ENCODE measurements around the gene TRPM3.
"Not testable (repeated sequence)": the region's sequence is repeated elsewhere in the genome, so short reads cannot be mapped to it uniquely, and the experiment has no call there.

The TRPM3 gene

DNA sequence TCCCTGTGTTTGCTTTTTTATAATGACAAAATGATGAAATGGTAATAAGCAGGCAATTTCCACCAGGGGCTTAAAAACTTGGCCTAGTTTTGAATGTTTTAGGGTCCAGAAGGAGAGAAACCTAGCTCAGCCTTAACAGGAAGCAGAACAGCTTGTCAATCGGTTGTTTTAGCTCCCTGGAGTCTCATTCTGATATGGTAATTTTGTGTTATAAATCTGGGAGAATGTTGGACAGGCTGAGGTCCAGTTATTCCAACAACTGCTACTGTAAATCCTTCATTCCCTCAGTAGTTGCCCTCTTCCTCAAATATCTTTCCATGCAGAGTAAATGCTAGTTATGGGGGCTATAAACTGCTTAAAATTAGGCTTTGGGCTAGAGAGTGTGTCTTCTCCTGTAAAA lies 397.4 kb downstream of the TRPM3 start:
- not testable (repeated sequence) for DNase-seq

DNA sequence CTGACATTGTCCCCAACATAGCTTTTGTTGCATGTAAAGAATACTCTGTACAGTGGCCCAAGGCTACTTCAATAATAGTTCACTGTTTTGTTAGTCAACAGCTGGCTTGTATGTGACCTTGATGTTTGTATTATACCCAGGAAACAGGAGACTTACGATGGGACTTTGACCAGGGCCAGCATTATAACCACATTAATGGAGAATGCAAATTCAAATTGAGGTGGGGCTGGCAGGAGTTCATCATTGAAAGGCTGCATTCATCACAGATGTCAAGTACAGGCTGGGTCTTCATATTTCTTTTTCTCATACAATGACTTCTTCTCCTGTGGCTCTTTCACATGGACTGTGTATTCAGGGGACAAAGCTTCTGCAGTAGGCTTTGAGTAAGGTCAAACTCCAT lies 414.6 kb downstream of the TRPM3 start:
- DNase-seq: not testable (repeated sequence)

DNA sequence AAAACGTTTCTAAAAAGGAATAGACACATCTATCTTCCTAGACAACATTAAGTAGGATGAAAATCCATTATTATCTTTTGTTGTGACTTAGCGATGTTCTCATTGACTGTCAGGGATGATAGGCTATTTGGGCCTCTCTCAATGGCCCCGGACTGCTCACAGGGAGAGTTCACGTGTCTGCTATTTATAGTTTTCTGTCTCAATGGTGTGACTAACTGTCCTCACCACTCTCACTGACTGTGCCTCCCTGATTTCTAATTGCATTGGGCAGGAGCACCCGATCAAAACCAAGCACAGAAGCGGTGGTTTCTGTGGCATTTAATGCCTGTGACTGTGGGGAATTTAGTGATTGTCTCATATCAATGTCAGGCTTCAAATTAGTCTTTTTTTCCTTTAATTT lies 420.3 kb downstream of the TRPM3 start:
- DNase-seq: no peak

DNA sequence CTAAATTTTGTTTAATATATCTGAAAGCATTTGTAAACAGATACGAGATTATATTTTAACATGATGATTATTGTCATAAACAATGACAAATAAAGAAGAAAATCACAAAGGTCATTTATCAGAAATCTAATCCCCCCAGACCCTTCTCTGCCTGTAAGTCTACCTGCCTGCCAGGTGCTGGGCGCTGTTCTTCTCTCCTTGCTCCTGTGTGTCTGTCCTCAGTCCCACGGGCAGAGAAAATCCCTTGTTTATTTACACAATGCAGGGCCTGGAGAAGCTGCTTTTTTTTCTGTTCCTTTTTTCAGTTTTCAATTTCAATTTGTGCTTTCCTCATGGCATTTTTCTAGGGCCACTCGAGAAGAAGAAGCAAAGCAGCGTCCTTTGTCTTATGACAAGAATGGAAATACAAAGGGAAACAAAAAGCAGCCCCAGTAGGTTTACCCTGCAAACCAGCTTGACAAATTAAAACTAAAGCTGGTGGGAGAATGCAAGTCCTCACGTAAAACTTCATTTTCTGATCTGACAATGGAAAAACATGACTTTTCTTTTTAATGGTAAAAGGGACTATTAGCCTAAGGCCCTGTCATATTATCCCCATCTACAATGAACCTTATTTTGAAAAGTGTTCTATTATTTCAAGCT lies 424.6 kb downstream of the TRPM3 start:
- no peak for DNase-seq

DNA sequence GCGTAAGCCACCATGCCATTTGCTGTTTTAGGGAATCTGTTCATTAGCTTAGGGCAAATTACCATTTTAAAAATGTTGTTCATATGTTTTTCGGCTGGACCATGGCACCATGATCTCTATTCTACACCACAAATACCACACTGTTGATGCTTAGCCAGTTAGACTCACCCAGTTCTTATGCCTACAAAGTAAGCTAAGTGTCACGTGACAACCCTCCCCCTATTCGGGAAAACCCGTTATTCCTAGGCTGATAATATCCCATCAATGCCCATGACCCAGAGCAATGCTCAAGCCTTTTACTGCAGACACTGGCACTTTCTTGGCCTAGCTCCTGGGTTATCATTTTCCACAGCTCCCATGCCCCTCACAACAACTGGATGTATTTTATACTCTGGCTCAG lies 426.7 kb downstream of the TRPM3 start:
- no peak for DNase-seq

DNA sequence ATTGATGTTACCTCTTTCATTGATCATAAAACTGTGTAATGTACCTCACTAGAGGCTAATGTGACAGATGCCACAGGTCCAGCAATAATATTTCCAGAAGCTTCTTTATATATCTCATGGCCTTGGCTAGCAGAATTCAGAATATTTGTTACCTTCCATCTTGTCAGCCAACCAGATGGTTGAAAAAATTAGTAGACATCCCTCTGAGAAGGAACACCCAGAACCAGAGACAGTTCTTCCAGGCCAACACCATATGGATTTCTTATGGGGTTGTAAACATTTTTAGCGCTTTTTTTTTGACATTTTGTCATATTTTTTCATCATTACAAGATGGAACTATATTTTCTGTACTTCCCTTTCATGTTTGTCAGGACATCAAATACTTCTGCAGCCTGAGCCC lies 428.2 kb downstream of the TRPM3 start:
- no peak for DNase-seq

DNA sequence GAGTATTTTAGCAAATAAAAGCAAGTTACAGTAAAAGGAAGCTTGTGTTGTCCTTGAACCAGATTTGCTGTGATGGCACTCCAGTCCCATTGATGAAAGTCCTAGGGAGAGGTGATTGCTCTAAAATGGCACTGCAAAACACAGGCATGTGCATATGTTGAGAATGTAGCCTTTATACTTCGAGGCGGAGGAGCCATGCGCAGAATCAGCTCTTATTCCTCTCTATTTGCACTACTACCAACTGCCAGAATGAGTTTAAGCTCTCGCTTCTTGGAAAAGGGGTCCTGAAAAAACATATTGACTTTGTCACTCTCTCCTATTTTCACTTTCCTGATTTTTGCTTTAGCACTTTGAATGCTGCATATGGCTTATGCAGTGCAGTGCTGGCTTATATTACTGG lies 429.0 kb downstream of the TRPM3 start:
- no peak for DNase-seq

DNA sequence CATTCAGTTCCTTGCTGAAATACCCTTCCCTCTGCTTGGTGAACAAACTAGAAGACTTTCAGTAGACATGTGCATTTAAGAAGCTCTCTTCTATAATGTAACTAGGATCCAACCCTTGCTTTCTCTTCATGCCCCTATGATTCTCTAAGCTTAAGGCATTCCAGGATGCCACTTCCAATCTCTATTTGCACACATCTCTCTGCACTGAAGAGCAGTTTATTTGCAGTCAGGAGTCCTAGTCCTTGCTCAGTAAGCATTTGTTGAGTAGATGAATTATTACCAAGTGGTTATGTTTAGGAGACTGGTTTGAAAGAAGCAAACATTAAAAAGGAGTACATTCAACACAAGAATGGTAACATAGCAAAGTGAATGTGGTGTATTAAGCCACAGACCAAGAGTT lies 432.7 kb downstream of the TRPM3 start:
- no peak for DNase-seq

DNA sequence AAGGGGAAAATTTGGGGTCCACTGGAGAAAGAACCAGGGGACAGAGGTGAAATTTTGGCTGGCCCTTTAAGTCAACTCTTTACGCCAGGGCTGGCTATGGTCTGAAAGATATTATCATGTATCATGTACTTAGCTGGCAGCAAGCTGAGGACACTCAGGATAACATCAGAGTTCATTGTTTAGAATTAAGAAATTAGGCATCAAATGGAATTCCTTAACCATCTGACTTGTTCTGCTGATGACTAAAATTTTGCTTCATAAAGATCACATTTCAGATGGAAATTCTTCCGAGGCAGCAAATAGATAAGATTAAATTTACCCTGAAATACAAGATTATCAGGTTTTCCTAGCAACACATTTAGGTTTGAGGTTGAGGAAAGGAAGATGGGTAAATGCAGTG lies 437.6 kb downstream of the TRPM3 start:
- no peak for DNase-seq

DNA sequence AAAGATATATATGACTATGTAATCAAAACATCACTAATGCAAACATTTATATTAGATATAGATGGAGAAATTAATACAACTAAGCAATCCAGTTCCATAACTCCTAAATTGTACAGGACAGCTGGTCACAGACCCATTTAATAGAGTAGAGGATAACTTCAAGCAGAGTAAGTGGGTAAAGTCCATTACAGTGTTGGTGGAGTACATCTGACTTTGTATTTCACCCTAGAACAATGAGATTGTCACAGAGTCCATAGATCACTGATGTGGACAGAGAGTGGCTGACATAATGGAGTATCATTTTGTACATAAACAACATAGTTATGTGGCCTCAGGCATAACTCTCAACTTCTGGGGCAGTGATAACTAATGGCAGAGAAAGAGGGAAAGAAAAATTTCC lies 439.1 kb downstream of the TRPM3 start:
- DNase-seq: no peak

DNA sequence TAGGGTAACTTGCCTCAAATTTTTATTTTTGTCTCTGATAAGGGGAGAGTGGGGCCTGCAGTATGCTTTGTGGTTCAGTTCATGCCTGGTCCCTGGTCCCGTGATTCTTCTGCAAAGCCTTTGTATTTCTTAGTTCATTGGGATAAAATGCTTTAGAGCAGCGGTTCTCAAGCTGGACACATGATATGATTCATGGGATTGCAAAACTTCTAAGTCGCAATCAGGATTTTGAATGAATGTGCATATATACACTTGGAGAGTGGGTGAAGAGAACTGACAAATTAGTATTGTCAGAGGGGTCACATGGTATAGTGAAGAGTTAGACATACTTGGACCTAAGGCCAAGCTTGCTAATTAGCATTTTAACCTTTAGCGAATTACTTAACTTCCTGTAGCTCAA lies 441.6 kb downstream of the TRPM3 start:
- no peak for DNase-seq

DNA sequence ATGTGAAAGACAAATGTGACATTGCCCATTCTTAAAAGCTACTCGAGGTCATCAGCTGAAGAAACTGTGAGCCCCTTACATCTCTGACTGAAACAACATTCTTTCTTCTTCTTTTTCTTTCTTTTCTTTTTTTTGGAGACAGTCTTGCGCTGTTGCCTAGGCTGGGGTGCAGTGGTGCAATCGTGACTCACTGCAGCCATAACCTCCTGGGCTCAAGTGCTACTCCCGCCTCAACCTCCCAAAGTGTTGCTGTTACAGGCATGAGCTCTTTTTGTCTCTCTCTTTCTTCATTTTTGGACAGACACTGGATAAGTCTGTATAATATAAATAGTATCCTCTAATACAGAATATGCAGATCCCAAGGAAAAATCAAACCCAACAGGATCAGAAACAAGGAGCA lies 443.3 kb downstream of the TRPM3 start:
- no peak for DNase-seq

DNA sequence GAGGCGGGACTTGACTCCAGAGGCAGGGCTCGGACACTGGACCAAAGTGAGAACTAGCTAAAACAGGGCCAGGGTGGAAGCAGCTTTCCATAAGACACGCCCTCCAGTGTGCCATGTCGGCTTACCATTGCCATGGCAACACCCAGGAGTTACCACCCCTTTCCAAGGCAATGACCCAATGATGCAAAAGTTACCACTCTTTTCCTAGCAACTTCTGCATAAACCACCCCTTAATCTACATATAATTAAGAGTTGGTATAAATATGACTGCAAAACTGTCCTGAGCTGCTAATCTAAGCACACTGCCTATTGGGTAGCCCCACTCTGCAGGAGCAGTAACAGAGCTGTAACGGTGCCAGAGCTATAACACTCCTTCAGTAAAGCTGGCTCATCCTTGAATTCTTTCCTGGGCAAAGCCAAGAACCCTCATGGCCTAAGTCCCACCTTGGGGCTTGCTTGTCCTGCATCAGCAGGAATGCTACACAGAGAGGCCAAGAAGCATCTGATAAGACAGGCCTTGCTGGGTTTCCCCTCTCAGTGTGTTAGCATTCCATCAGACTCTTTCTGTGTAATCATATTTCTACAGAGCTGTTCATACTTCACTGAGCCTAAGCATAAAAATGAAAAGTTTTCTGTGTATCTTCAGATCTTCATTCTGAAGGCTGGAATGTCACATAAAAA lies 444.2 kb downstream of the TRPM3 start:
- DNase-seq: no peak

DNA sequence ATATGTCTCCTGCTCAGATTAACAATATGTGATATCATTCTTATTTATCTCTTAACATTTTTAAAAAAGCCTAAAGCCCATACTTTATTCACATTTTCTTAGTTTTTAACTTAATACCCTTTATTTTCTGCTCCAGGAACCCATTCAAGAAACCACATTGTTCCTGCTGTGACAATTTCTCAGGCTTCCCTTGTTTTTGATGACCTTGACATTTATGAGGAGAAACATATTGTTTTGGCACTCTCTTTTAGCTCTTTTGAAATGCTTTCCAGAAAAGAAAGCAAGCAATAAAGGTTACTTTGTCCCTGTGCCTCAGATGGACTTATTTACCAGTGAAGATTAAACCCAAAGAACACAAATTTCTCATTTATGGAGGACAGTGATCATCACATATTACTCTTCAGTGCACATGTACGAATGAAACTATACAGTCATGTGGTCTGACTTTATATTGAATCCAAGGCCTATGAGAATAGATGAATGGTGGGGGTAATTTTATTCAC lies 445.5 kb downstream of the TRPM3 start:
- DNase-seq: no peak

DNA sequence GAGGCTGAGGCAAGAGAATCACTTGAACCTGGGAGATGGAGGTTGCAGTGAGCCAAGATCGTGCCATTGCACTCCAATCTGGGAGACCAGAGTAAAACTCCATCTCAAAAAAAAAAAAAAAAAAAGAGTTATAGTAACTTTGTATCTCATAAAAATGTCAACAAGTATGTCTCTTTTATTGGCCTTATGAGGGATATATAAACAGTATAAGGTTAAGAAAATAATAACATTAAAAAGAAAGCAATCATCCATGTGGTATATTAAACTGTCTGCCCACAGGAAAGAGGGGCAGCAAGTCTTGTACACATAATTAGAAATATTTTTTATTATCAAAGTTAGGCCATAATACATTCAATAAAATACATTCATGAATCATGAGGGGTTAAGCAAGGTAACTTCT lies 447.6 kb downstream of the TRPM3 start:
- DNase-seq: no peak

DNA sequence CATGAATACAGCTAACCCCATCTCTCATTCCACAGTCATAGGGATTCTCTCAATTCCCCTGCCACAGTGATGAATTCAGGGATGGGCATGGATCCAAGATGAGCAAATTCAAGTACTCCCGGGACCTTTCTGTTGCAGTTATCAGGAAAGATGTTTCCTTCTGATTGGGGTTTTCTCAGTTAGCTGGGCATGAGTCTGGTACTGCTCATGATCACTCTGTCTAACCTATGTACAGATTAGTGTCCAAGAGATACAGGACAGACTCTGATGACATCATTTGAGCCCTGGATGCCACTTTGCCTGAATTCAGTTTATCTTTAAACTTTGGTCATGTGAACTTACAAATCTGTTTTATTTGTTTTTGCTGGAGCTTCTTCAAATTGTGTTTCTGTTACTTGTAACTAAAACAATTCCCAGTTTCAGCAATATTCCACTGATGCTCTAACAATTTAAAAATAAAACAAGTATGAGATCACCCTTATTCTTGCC lies 449.2 kb downstream of the TRPM3 start:
- no peak for DNase-seq

DNA sequence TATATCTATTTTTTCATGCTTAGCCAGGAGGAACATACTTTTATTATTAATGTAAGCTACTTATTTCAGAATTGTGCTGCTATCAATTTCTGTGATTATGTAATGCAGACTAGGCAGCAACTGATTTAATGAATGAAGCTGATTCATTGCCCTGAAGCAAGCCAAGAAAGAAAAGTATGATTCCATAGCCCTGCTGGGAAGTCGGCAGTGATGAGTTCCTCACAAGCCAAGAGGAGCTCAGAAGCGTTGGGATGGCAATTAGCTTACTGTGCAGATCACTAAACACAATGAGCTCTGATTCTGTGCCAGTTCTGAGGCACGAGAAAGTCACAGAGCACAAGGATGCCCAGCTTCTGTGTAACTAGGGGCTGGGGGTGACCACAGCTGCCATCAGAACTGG lies 452.7 kb downstream of the TRPM3 start:
- no peak for DNase-seq

DNA sequence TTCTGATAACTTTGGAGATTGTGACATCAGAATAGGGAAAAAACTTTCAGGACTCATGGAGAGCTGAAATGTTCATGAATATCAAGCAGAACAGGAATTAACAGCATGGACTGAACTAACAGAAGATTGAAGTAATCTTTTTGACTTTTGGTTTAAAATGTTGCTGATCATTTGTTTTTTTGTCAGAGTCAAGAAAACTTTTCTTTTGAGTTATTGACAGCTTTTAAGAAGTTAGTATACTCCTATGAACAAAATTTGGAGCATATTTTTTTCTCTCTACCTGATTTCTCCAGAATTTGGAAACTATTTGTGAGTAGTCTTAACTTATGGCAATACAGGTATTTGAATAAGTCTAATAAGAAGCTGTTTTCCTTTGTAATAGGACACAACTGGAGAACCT lies 462.7 kb downstream of the TRPM3 start:
- DNase-seq: no peak

DNA sequence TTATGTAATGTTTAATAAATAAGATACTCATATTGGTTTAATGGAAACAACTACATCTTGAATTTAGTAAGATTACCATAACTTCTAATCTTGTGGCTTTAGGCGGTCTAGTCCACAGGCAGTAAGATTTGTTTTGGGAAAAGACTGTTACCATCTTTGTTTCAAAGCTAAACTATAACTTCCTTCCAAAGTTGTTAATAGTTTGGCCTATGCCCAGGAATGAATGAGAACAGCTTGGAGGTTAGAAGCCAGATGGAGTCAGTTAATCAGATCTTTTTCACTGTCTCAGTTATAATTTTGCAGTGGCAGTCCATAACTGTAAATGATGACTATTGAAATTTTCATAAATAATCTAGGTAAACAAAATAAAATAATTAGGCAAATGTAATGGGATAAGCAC lies 465.1 kb downstream of the TRPM3 start:
- DNase-seq: no peak

DNA sequence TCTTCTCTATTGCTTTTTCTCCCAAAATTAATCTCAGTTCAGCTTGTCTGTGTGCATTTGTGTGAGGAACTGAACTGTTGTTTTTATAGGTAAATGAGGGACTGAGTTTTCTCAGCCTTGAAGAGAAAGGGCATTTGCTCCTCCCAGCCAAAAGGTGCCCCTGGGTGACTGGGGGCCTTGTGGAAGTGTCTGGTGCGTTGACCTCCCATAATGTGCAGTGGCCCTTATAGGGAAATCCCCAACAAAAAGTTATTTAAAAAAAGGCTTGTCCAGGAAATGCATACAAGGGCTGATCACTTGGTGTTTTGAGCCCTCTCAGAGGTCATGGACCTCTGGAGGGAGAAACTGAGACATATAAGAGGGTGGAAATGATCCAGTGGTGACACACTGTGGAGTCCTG lies 467.3 kb downstream of the TRPM3 start:
- no peak for DNase-seq

DNA sequence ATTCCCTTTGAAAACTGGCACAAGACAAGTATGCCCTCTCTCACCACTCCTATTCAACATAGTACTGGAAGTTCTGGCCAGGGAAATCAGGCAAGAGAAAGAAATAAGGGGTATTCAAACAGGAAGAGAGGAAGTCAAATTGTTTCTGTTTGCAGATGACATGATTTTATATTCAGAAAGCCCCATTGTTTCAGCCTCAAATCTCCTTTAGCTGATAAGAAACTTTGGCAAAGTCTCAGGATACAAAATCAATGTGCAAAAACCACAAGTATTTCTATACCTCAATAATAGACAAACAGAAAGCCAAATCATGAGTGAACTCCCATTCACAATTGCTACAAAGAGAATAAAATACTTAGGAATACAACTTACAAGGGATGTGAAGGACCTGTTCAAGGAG lies 476.8 kb downstream of the TRPM3 start:
- DNase-seq: not testable (repeated sequence)

DNA sequence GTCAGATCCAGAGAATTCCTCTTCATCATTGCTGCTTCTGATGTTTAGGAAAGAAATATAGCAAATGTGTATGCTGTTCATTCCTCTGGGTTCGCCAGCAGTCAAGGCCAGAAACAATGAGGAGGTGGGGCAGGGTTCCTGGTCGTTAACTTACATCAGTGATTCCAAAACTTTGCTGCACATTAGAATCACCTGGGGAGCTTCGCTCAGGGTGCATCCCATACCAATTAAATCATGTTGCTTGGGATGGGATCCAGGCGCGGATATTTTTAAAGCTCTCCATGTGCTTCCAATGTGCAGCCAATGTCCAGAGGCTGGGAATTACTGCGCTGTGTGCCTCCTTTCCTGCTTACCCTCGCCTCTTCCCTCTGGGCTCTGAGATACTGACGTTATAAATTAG lies 479.1 kb downstream of the TRPM3 start:
- DNase-seq: no peak

DNA sequence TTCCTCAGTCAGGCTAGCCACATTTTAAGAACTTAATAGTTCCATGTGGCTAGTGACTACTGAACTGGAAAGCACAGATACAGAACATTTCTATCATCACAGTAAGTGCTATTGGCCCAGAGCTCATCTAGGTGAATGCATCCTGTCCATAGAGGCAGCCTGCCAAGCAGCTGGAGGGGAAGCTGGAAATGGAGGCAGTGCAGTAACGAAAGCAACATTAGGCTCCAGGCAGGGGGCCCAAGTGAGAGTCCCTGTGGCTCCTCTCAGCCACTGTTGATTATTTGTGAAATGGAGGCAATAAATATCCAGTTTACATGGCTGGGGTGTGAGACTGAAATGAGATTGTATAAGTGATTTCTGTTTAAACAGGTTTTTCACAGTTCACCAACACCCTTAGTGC lies 479.8 kb downstream of the TRPM3 start:
- no peak for DNase-seq

DNA sequence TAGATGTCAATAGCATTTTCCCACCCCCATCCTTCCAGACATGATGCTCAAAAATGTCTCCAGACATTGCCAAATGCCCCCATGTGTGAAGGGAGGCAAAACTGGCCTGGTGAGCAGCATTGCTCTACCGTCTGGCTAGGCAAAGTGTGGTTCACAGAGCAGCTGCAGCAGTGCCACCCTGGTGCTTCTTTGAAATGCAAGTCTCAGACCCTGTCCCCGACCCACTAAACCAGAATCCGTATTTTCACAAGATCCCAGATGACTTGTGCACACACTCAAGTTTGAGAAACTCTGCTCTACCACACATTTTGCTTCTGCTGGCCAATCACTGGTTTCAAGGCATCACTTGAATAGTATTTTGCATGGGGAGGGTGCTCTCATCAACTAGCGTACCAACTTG lies 480.4 kb downstream of the TRPM3 start:
- no peak for DNase-seq
